Tibial artery (tissue), 4 donors: Measurements from ENCODE around the gene GUCY2F.

Experiments
- DNase-seq, 2 donors: peaks; one replicate each; pipeline ENCODE4 v3.0.0-alpha.2; 2019
- H3K27ac ChIP-seq, 2 donors: fragments of 200-600 bp; sonication (generic) in 1 of 2; 1 replicate in 1 of 2; 2 replicates in 1 of 2; pipeline ENCODE4 v1.5.1; 2018 to 2019; ENCODE audit warnings: mild to moderate bottlenecking in 1 of 2
- H3K27me3 ChIP-seq, 2 donors: fragments of 200-600 bp; sonication (generic) in 1 of 2; one replicate each; pipeline versions ENCODE4 v1.5.1 to v1.6.0; 2016 to 2019
- H3K36me3 ChIP-seq, 3 donors: fragments of 200-600 bp; sonication (generic) in 2 of 3; one replicate each; pipeline ENCODE4 v1.5.1; 2016 to 2019; ENCODE audit warnings: mild to moderate bottlenecking in 2 of 3
- H3K4me1 ChIP-seq, 4 donors: fragments of 200-600 bp; sonication (generic) in 2 of 4; 1 replicate in 3 of 4; 2 replicates in 1 of 4; pipeline ENCODE4 v1.5.1; 2016 to 2019
- H3K4me3 ChIP-seq, 2 donors: fragments of 200-600 bp; sonication (generic) in 1 of 2; 1 replicate in 1 of 2; 2 replicates in 1 of 2; pipeline ENCODE4 v1.5.1; 2018 to 2019; ENCODE audit warnings: mild to moderate bottlenecking in 2 of 2
- H3K9me3 ChIP-seq, 3 donors: fragments of 200-600 bp; sonication (generic) in 1 of 3; one replicate each; pipeline ENCODE4 v1.5.1; 2016 to 2019
- CTCF ChIP-seq, 2 experiments: fragments of 200-600 bp in 1 of 2; fragments of 450-650 bp in 1 of 2; IDR thresholded peaks; one replicate each; pipeline ENCODE4 v1.5.1; 2017 to 2019; ENCODE audit warnings: antibody characterized with exemption in 2 of 2, mild to moderate bottlenecking in 1 of 2, moderate library complexity in 1 of 2
- intact Hi-C: fragments of 100-400 bp; cut with DNase I; formaldehyde crosslinking; loops from one replicate; pipeline ENCODE4 v1.15.0; 2023; ENCODE audit warnings: low total_unique reads

Gene GUCY2F

GRCh38 chrX:109489174-109489573, 7.3 kb upstream of the GUCY2F start:
- Histone ChIP-seq H3K36me3 (no peaks in the 10 kb centered on the region), H3K27me3 (no peaks in the 10 kb centered on the region), H3K9me3 (no peaks in the 10 kb centered on the region), H3K27ac (no peak overlapping the region), H3K4me1 (no peaks in the 10 kb centered on the region), H3K4me3 (no peak overlapping the region)
- intact Hi-C loops, result no loop called here
- DNase-seq, result no peak
- no peak for TF ChIP-seq CTCF (IDR thresholded peaks at IDR 0.05)

GRCh38 chrX:109487640-109488039, 5.8 kb upstream of the GUCY2F start:
- H3K36me3 ChIP-seq, result no peaks in the 10 kb centered on the region
- H3K27ac ChIP-seq, result no peak overlapping the region
- H3K4me1 ChIP-seq, result no peaks in the 10 kb centered on the region
- no peak for TF ChIP-seq CTCF (IDR thresholded peaks at IDR 0.05)
- no peaks in the 10 kb centered on the region for H3K27me3 ChIP-seq
- no peak overlapping the region for H3K4me3 ChIP-seq
- intact Hi-C loops, result no loop called here
- no peak for DNase-seq
- H3K9me3 ChIP-seq, result no peaks in the 10 kb centered on the region

- peak; percentile 76 to 82 for TF ChIP-seq CTCF (IDR thresholded peaks at IDR 0.05)
- intact Hi-C loops, result no loop called here
- H3K9me3 ChIP-seq, result no peaks in the 10 kb centered on the region
- peak; percentile 57 to 60 for DNase-seq
- no peak overlapping the region for H3K4me3 ChIP-seq
- H3K4me1 ChIP-seq, result no peaks in the 10 kb centered on the region
- H3K27me3 ChIP-seq, result no peaks in the 10 kb centered on the region
- no peak overlapping the region for H3K27ac ChIP-seq
- no peaks in the 10 kb centered on the region for H3K36me3 ChIP-seq
These were observed 3.8 kb upstream of the GUCY2F start for GRCh38 chrX:109485470-109486340.

GRCh38 chrX:109484886-109485285, 3.0 kb upstream of the GUCY2F start:
- Histone ChIP-seq H3K36me3 (no peaks in the 10 kb centered on the region), H3K9me3 (no peaks in the 10 kb centered on the region), H3K4me1 (no peaks in the 10 kb centered on the region), H3K27ac (no peak overlapping the region), H3K4me3 (no peak overlapping the region), H3K27me3 (no peaks in the 10 kb centered on the region)
- intact Hi-C loops, result no loop called here
- TF ChIP-seq CTCF (IDR thresholded peaks at IDR 0.05), result no peak
- DNase-seq, result no peak

GRCh38 chrX:109475174-109475891, 6.6 kb downstream of the GUCY2F start:
- H3K36me3 ChIP-seq, result no peaks in the 10 kb centered on the region
- no peak overlapping the region for H3K27ac ChIP-seq
- peak; percentile 27 to 38 for TF ChIP-seq CTCF (IDR thresholded peaks at IDR 0.05)
- peaks cover 0 to 3% (median 0%) of the 10 kb centered on the region in 4 donors for H3K4me1 ChIP-seq
- intact Hi-C loops, result no loop called here
- no peaks in the 10 kb centered on the region for H3K9me3 ChIP-seq
- no peaks in the 10 kb centered on the region for H3K27me3 ChIP-seq
- peak in 1 of 2 donors; percentile 20 for DNase-seq
- H3K4me3 ChIP-seq, result no peak overlapping the region
